Measurements from ENCODE around the gene C19orf85.

C19orf85 gene

GRCh38 chr19:55447421-55448174, 17.0 kb downstream of the C19orf85 start (continued):
- no peak for TF ChIP-seq ZNF645 (tag by site-specific recombination; IDR thresholded peaks at IDR 0.05)
- TF ChIP-seq ZNF140 (tag by site-specific recombination; IDR thresholded peaks at IDR 0.05), result peak; percentile 94
- TF ChIP-seq ZNF239 (tag by site-specific recombination; IDR thresholded peaks at IDR 0.05), result 0 out of 2 replicates have a peak, but pooled peaks have one; percentile 18
- peak; percentile 34; the same call in 1 of the 2 replicates for TF ChIP-seq ZNF580 (tag by site-specific recombination; IDR thresholded peaks at IDR 0.05)
- peak; percentile 91 for TF ChIP-seq IKZF3 (tag by site-specific recombination; IDR thresholded peaks at IDR 0.05)
- TF ChIP-seq GLIS1 (tag by site-specific recombination; IDR thresholded peaks at IDR 0.05), result peak; percentile 77
- peak; percentile 87 for TF ChIP-seq ZNF341 (tag by site-specific recombination; IDR thresholded peaks at IDR 0.05; ENCODE audit: low read depth)
- peak; percentile 92 for TF ChIP-seq PRDM10 (tag by site-specific recombination; IDR thresholded peaks at IDR 0.05)
- peak; percentile 65 for TF ChIP-seq ZBTB8A (tag by site-specific recombination; IDR thresholded peaks at IDR 0.05)
- TF ChIP-seq ZBTB17 (tag by site-specific recombination; IDR thresholded peaks at IDR 0.05), result peak; percentile 93
- no peak for TF ChIP-seq ZEB2 (tag by site-specific recombination; IDR thresholded peaks at IDR 0.05)
- TF ChIP-seq TCF7L2 (IDR thresholded peaks at IDR 0.05; ENCODE audit: borderline replicate concordance, low read depth, low read length), result no peak
- peak; percentile 57 for TF ChIP-seq ZNF600 (tag by site-specific recombination; IDR thresholded peaks at IDR 0.05)
- TF ChIP-seq ZNF449 (tag by site-specific recombination; IDR thresholded peaks at IDR 0.05), result peak; percentile 59; the same call in 1 of the 2 replicates
- peak; percentile 21; the same call in 1 of the 2 replicates for TF ChIP-seq ZBTB7A (tag by site-specific recombination; IDR thresholded peaks at IDR 0.05; ENCODE audit: low read depth)
- TF ChIP-seq KLF7 (tag by site-specific recombination; IDR thresholded peaks at IDR 0.05; ENCODE audit: borderline replicate concordance), result no peak
- peak; percentile 76; the same call in 1 of the 2 replicates for TF ChIP-seq ZNF280D (tag by site-specific recombination; IDR thresholded peaks at IDR 0.05)
- TF ChIP-seq BCL11A (tag by site-specific recombination; IDR thresholded peaks at IDR 0.05; ENCODE audit: low read depth), result no peak; the same call in 1 of the 2 replicates
- 0 out of 2 replicates have a peak, but pooled peaks have one; percentile 32 for TF ChIP-seq SP7 (tag by site-specific recombination; IDR thresholded peaks at IDR 0.05)
- TF ChIP-seq ZNF214 (tag by site-specific recombination; IDR thresholded peaks at IDR 0.05; ENCODE audit: borderline replicate concordance), result no peak
- TF ChIP-seq ZNF501 (tag by site-specific recombination; IDR thresholded peaks at IDR 0.05), result peak; percentile 50; the same call in 1 of the 2 replicates
- peak; percentile 59 for TF ChIP-seq ZNF121 (tag by site-specific recombination; IDR thresholded peaks at IDR 0.05)
- TF ChIP-seq ZNF10 (tag by site-specific recombination; IDR thresholded peaks at IDR 0.05), result no peak
- peak; percentile 67; the same call in 1 of the 2 replicates for TF ChIP-seq ZSCAN4 (tag by site-specific recombination; IDR thresholded peaks at IDR 0.05)
- TF ChIP-seq GLI4 (tag by site-specific recombination; IDR thresholded peaks at IDR 0.05), result peak; percentile 21; the same call in 1 of the 2 replicates
- peak; percentile 68 for TF ChIP-seq KLF1 (tag by site-specific recombination; IDR thresholded peaks at IDR 0.05)
- TF ChIP-seq ZNF37A (tag by site-specific recombination; IDR thresholded peaks at IDR 0.05), result no peak
- TF ChIP-seq ZFP37 (tag by site-specific recombination; IDR thresholded peaks at IDR 0.05), result 0 out of 2 replicates have a peak, but pooled peaks have one; percentile 26
- TF ChIP-seq PRDM1 (tag by site-specific recombination; IDR thresholded peaks at IDR 0.05), result no peak
